B cell (primary cell): ENCODE data around the gene CCBE1.

Source experiments
- CTCF ChIP-seq: fragments of 200-600 bp; IDR thresholded peaks from one replicate; pipeline ENCODE4 v1.8.0; 2022; ENCODE audit warnings: antibody characterized with exemption, mild to moderate bottlenecking
- EZH2 ChIP-seq: IDR thresholded peaks from 2 replicates; pipeline ENCODE4 v1.6.1; 2012; ENCODE audit warnings: borderline replicate concordance, low read depth, mild to moderate bottlenecking, moderate library complexity, low read length; ENCODE audit not compliant: insufficient read depth, poor library complexity, severe bottlenecking

DNA sequence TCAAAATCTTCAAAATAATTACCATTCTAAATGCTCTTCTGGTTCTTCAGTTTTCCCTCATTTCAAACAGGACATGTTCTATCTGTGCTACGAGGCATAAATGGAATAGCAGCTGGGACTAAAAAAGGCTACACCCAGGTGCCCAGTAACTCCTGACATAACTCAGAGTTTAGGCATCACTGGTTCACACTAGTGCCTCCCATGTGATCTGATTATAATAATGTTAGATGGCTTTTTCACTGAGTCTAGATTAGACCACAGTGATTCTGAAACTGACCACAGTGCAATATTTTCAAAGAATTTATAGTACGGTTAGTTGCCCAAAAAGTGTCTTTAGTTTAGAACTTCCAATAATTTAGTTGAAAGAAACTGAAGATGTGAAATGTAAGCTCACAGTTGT, 123.3 kb downstream of the CCBE1 start:
- TF ChIP-seq CTCF (no peak), EZH2 (no peak)
